GM18507 (cell line): ENCODE measurements around the gene ZNF365.
"Not testable (repeated sequence)": the region's sequence is repeated elsewhere in the genome, so short reads cannot be mapped to it uniquely, and the experiment has no call there.

ENCODE experiments used
- DNase-seq: peaks from one replicate; pipeline ENCODE4 v3.0.0; 2011; ENCODE audit warnings: low read depth; ENCODE audit not compliant: insufficient read length; ENCODE audit errors: extremely low spot score
- FAIRE-seq: peaks from 2 replicates; lab custom pipeline; 2011; peaks lifted over from hg19 to GRCh38; lab: Jason Lieb, UNC

ZNF365 gene

DNA sequence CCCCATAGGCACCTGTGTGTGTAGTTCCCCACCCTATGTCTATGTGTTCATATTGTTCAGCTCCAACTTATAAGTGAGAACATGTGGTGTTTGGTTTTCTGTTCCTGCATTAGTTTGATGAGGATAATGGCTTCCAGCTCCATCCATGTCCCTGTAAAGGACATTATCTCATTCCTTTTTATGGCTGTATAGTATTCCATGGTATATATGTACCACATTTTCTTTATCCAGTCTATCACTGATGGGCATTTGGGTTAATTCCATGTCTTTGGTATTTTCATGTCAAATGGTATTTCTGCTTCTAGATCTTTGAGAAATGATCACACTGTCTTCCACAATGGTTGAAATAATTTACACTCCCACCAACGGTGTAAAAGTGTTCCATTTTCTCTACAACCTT, 36.4 kb downstream of the ZNF365 start:
- FAIRE-seq, DNase-seq: not testable (repeated sequence)

DNA sequence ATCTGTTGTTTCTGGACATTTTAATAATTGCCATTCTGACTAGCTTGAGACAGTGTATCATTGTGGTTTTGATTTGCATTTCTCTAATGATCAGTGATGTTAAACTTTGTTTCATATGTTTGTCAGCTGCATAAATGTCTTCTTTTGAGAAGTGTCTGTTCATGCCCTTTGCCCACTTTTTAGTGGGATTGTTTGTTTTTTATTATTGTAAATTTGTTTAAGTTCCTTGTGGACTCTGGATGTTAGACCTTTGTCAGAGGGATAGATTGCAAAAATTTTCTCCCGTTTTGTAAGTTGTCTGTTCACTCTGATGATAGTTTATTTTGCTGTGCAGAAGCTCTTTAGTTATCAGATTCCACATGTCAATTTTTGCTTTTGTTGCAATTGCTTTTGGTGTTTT, 36.8 kb downstream of the ZNF365 start:
- not testable (repeated sequence) for DNase-seq, FAIRE-seq

DNA sequence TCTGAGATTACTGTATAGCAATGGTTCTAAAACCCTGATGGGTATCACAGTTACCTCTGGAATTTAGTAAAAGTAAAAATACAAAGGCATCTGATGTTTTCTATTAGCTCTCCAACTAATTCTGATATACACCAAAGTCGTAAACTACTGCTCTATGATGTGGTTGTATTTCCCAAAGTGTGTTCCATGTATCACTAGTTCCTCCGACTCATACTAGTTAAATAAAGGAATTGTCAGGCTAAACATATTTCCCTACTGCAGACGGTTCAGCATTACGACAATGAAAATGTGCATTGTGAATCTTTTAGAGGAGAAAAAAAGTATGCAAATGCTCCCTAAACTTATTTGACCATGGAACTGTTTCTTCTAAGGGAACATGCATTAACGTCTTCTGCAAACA, 38.9 kb downstream of the ZNF365 start:
- FAIRE-seq (no peak), DNase-seq (no peak)

DNA sequence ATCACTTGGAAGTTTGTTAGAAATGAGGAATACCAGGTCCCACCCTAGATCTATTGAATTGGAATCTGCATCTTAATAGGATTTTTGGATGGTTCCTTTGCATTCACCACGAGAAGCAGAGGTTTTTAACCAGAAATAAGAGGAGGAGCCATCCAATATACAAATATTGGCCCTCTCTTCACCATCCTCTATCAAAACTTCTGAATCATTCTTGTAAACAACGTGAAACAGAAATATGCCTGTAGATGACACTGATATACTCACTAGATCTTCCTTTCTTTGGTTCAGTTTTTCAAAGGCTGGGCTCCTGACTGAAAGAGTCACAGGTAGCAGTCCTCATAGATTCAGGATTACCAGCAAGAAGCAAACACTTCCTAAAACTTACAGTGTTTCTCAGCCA, 39.5 kb downstream of the ZNF365 start:
- DNase-seq: no peak
- no peak for FAIRE-seq

DNA sequence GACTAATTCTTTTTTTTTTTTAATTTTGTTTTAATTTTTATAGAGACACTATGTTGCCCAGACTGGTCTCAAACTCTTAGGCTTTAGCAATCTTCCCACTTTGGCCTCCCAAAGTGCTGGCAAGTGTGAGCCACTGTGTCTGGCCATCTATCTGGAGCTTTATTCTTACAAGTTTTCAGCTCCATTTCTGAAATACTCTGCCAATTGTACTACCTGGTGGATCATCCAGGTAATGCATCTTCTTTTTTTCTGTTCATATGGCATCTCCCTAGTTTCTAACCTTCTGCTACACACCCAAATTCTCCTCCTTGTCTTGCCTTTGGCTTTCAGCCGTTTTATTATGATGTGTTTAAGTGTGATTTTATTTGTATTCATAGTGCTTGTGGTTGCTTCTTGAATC, 40.2 kb downstream of the ZNF365 start:
- DNase-seq: no peak

DNA sequence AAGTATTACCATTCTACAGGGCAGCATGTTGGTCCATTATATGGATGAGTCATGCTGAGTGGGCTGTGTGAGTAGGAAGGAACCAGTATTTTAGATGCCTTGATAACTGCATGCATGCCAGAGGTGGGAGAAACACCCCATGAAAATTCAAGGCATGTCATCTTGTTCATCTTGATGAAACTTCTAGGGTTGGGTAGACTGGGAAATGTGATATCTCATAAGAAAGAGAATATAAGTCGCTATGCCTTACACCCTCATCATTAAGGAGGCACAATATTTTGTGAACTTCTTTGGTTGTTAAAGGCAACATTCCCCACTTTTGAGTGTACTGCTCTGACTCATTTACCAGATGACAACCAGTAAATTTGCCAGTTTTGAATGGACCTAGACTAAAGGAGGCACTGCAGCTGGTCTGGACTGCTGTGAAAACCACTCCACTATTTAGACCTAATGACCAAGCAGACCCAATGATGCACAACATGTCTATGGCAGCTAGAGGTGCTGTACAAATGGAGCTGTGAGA, 48.0 kb downstream of the ZNF365 start:
- FAIRE-seq: no peak
- no peak for DNase-seq

More for the DNA sequence above, 40.2 kb downstream of the ZNF365 start:
- no peak for FAIRE-seq

DNA sequence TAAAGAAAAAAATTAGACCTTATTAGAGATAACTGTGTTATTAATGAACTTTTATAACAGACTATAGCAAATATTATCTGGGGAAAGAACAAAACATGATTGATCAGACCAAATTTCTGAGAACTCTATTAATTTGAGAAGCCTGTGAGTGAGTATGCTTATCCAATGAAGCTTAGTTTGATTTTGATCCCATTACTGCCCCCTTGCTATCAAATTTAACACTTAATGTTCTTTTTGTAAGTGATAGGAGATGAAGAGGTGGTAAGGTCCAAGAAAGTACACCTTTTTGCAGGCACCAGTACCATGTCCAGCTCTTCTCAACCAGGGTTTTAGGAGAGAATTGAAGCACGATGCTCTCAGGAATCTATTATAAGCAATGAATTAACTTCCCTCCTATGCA, 49.9 kb downstream of the ZNF365 start:
- no peak for FAIRE-seq
- no peak for DNase-seq

DNA sequence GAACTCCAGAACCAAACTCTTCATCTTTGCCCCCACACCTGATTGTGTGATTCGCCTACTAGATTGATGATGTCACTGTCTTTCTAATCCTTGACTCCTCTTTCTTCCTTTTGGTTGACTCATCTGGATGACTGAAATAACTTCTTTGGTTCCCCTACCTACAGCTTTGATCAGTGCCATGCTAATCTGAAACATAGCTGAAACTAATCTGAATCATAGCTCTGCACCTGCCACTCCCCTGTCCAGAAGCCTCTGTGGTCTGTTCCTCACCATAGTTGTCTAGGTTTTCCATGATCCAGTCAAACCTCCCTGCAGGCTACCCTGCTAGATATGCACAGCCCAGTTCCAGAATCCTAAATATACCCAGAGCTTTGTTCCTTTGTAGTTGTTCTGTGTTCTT, 51.9 kb downstream of the ZNF365 start:
- no peak for FAIRE-seq

DNA sequence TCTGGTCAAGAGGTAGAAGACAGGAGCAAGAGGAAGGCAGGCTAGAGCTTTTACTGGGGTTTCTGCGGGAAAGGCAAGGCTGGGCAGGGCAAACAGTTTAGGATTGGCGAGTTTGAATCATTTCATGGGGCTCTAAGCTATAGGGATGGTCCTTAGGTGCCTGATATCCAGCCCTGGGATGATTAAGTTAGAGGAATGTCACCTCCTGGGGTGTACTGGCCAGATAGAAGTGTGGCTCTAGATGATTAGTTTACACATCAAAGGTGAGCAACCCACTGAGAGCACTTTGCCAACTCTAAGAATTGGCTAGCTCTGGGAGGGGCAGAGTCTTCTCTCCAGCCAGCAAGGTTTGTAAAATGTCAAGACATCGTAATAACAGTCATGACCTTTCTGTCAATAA, 52.4 kb downstream of the ZNF365 start:
- DNase-seq: no peak
- FAIRE-seq: no peak

More for the DNA sequence above, 51.9 kb downstream of the ZNF365 start:
- DNase-seq: no peak

DNA sequence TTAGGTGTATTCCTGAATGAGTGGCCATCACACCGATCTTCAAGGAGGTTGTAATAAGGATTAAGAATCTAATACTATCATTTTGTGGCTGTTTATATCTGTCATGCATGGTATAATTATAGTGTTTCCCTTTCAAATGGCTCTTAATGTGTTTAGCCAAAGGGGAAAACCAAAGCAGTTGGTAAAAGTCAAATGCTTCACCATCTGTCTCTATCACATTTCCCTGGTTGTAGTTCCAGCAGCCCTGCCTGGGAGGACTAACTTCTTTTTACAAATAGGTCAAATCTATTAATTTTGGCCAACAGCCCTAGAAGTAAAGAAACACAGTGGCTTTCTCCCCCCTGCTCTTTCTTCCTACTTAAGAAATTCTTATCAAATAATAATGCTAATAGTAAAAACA, 56.7 kb downstream of the ZNF365 start:
- FAIRE-seq: no peak
- DNase-seq: no peak

DNA sequence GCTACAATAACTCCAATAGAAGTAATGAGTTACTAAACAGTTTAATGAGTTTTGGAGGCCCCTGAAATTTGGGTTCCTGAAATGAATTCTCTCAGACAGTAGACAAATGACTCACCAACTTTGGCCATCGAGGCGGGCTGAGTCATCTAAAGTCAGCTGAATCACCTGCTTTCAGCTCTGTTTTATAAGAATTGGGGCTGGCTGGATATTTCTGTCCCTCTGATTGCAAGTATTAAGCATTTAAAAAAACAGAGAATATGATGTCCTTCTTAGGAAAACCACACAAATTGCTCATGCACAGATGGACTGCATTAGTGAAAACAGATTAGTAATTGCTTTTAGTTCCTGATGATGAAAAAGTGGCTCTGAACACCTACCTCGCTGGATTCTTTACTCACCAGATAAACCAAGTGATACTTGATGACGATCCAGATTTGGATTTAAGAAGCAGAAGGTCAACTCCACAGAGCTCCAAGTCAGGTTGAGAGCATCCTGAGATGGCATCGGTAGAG, 59.1 kb downstream of the ZNF365 start:
- FAIRE-seq (peak; percentile 56), DNase-seq (no peak)

DNA sequence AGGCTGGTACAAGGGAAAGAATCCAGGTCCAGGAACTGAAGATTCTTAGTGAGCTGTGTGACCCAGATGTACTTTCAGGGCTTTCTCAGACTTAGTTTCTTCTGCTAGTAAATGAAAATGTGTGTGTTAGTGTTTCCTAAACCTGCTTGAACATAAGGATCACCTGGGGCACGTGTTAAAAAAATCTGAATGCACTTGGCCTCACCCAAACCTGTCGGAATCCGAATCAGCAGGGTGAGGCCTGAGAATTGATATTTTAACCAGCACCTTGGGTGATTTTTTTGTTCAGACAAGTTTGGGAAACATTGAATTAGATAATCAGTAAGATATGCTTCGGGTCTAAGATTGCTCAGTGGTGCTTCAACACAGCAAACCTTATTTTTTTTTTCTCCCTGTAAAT, 59.7 kb downstream of the ZNF365 start:
- FAIRE-seq (no peak), DNase-seq (no peak)

DNA sequence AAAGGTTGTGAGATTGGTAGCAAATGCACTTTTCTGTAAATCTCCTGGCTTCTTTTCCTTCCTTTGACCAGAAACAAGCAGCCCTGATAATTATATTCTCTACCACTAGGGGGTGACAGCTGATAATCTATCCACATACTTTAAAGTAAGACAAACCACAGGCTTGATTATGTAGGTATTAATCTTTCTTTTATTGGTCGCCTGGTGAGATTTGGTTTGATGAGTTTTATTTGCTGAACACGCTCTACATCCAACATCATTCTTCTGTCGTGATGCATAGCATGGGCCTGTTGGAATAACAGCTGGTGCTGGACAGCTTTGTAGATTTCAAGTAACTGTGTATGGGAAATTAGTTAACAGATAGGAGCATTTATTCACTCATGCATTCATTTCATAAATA, 63.5 kb downstream of the ZNF365 start:
- DNase-seq: no peak
- peak; percentile 89 for FAIRE-seq

DNA sequence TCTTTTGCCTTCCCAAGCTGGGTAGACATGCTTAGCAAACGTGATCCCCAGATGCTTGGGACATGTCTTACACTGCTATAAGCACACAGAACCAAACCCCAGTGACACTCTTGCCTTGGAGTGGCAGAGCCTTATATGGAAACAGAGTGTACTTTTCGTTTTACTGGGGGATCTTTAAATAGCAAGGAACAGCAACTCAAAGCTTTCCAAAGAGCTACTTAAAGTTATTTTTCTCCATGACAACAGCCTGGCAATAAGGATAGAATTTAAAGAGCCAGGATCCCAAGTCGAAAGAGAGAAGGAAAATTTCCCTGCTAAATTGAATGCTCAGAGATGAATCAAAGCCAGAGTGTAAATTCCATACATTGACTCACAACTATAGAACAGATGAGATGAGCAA, 67.8 kb downstream of the ZNF365 start:
- FAIRE-seq (no peak), DNase-seq (no peak)

DNA sequence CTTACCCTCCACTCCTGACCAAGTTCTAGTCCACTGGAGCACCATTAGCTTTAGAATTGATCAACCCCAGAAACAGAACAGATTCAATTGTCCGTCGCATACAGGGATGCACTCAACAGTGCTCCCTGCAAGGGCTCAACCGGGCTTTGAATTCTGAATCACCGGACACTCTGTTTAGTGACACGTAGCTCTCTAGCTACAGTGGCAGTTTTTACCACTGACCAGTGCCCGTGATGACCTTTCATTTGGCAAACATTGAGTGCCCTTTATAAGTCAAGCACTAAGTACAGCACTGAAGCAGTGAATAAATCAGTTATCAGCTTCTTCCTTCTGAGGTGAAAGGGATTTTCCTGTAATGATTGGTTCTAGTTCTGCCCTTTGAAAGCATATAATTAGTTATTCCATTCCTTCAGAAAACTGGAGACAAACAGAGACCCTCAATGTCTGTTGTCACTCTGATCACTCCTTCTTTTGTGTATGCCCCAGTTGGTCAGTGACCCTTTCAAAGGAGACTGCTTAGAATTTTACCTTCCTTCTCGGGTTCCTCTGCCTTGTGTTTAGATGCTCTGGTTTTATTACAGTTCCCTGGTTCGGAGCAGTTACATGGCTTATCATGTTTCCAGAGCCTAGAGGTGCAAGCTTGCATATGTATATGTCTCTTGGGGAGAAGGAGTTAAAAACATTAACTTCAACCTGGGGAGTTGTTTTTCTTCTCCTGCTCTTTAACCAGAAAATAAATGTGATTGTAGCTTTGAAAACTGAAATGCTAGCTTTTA, 68.9 kb downstream of the ZNF365 start:
- DNase-seq (no peak), FAIRE-seq (no peak)

DNA sequence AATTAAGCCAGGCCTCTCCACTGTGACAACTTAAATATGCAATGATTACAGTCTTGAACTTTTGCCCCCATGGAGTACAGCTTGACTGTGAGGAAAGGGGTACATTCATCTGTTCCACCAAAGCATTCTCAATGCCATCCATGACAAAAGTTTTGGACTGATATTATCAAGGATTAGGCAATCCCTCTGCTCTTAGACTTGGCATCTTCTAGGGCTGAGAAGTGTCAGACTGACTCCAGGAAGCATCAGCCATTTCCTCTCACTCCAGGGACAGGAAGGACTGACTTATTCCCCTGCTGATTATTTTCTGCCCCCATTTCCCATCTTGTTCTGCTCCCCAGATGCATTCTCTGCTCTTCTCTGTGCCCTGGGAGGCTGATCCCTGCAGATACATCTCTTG, 69.7 kb downstream of the ZNF365 start:
- FAIRE-seq: no peak
- DNase-seq: no peak

DNA sequence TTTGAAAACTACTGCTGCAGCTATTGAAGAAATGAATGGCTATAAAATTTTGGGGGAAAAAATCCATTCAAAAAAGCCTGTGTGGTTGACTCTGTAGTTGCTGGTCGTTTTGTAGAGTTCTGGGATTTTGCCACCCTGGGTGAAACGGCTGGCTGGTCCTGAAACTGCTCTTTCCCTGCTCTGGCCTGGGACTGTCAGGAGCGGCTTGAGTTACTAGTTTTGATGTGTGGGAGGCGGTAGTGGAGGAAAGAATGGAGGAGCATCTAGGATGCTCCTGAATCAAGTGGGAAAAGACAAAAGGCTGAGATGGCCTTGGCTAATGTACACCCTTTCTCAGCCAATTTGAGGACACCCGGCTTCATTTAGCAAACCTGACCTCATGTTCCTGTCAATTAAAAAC, 72.5 kb downstream of the ZNF365 start:
- FAIRE-seq (no peak), DNase-seq (no peak)

DNA sequence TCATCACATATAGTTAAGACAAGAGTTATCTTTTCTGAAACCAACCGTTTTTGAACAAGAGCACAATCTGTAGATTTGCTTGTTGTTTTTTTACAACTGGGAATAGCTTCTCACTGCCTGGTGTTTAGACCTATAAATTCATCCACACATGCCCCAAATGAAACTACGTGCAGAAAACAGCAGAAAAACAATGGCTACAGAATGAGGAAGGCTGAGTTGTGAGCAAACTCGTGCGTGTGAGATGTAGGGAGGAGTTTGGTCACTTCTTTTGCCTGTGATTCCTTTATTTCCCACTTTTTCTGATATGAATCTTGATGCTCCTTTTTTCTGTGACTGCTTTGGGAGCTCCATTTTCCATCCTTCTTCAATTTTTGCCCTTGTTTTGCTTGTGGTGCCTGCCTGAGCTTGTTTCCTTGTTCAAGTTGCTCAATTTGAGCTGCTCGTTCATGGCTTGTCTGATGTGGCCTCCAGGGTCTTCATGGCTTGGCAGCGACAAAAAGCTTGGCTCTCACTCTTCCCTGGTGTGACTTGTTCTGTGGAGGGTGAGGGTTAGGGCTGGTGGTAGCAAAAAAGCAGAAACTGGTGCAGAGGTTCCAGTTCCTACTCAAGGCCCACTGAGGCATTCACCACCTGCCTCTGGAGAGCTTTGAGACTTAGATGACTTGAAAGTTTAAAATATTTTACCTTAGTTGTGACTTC, 76.9 kb downstream of the ZNF365 start:
- no peak for FAIRE-seq

DNA sequence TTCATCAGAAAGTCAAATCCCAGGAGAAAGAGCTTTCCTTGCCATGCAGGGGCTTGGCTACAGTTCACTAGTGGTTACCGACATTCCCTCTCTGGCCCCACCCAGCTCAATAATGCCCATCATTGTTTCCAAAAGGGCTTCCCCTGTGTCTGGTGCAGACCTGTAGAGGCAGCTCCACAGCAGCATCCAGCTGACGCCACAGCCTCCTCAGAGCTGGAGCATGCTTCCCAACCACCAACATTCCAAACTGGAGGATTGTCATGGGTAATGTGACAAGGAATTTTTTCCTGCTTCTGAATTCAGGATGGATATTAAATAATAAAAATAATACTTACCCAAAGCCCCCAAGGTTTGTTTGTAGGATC, 77.4 kb downstream of the ZNF365 start:
- DNase-seq (no peak), FAIRE-seq (no peak)

More for the DNA sequence above, 76.9 kb downstream of the ZNF365 start:
- no peak for DNase-seq
